Germinal center (tissue), 1 donor: ENCODE measurements around the gene PALD1.

Experiments
- DNase-seq: peaks from one replicate; pipeline ENCODE4 v3.0.0; 2012; ENCODE audit warnings: mixed read lengths, low spot score

The PALD1 gene

GRCh38 chr10:70504521-70505358 lies 26.2 kb downstream of the PALD1 start:
- no peak for DNase-seq

GRCh38 chr10:70505908-70506307 lies 27.3 kb downstream of the PALD1 start:
- no peak for DNase-seq

DNA sequence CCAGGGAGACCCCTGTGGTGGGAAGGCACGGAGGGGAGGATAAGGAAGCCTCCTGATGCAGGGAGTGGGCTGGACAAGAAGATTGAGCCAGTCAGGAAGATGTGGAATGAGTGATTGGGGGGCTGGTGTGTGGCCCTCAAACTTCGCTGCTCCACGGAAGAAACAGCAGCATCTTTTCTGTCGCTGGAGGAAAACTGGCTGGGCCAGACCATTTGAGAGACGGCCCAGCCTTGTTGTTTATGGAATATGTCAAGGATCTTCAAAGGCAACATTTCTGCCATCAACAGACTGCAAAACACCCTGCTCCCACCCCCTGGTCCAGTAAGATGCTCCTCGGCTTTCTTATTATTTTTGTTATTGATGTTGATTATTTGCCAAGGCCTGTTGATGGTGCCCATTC lies 29.4 kb downstream of the PALD1 start:
- DNase-seq = no peak

DNA sequence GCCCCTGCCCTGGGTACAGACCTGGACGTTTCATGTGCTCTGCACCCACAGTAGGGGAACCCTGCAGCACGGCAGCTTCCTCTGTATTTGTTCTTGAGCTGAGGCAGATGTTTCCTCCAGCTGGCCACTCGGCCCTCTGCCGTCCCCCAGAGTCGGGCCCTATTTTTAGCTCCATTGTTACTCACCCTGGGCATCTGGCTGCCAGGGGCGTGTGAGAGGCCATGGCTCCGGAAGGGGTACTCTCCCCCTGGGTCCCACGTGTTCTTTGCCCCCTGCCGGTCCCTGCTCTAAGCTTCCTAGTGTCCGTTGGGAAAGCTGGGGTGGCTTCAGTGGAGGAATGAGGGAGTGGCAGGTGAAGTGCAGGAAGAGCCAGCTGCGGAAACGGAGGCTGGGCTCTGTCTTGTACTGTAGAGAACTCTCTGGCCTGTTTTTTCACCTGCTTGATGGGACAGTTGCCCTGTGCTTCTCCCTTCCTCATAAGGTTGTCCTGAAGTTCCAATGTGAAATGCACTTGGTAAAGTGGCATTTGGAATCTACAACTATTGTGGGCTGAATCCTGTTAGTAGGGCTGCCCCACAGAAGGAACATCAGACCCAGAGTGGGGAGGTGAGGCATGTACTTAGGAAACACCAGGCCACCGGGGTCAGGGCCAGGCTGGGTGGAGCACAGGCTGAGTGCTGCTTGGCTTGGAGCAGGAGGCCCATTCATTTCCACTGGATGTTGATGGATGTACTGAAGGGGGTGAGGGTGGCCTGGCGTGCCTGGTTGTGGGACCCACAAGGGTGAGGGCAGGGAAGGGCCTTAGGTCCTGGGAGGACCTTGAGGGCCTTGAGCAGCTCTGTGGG lies 30.6 kb downstream of the PALD1 start:
- no peak for DNase-seq

DNA sequence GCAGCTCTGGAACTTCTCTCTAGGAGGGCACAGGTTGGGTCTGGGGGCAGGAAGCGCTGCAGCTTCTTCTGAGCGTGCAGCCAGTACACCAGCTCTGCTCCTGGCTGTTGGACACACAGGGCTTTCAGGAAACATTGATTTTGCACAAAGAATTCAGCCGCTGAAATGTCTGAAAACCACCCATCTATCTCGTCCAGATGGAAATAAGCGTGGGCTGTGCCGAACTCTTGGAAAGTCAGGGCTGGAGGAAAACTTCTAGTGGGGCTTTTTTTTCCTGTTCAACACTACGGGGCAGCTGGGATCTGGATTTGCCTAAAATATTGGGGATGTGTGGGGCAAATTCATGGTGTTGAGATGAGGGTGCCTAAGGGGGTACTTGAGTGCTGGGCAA lies 31.2 kb downstream of the PALD1 start:
- DNase-seq = no peak

DNA sequence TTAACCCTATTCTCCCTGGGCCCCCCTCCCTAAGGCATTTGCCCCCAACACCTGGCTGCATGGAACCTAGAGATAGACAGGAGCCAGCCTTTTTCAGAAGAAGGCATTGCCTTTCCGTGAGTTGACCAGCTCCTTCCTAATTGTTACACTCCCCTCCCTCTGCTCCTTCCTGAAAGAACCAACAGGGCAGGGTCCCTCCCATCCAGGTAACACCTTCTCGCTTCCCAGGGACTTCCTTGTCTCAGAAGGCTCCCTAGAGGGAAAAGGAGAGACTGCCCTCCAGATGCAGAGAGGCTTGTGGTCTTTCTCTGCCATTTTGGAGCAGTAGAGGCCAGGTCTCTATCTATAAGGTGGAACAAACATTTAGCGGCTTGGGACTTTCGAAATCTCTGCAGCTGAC lies 31.9 kb downstream of the PALD1 start:
- no peak for DNase-seq

DNA sequence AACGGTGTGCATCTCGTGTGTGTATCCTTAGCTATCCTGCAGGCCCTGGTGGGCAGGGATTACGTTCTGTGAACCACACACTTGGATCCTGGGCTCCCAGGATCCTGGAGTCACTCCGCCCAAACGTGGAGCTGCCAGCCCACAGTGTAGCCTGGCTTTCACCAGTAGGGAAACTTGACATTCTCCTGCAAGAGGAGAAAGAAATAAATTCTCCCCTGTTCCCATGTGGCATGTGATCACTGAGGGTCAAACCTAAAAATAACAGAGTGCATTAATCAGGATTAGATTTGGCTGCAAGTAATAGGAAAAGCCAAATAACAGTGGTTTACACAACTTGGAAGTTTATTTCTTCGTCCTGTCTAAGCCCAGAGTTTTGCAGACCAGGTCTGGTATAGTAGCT lies 32.3 kb downstream of the PALD1 start:
- no peak for DNase-seq

DNA sequence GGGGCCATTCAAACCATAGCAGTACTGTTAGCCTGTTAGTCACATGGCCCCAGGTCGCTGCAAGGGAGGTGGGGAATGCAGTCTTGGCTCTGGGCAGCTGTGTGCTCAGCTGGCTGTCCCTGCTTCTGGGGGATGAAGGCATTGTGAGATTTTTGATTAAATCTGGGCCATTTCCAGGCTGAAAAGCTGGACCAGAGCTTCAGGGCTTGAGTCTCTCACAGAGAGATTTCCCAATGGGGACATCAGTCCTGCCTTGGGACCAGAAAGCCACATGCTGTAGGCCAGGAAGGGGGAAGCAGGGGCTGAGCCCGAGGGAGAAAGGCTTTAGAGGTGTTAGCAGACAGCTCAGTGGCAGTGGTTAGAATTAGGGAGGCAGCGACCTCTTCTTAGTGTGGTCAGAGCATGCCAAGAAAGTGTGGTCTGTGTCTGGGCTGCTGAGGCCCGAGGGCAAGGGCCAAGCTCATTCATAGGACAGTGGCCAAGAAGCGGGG lies 33.6 kb downstream of the PALD1 start:
- no peak for DNase-seq

- peak; percentile 85 for DNase-seq
Measured at GRCh38 chr10:70513848-70514309, 35.3 kb downstream of the PALD1 start.

DNA sequence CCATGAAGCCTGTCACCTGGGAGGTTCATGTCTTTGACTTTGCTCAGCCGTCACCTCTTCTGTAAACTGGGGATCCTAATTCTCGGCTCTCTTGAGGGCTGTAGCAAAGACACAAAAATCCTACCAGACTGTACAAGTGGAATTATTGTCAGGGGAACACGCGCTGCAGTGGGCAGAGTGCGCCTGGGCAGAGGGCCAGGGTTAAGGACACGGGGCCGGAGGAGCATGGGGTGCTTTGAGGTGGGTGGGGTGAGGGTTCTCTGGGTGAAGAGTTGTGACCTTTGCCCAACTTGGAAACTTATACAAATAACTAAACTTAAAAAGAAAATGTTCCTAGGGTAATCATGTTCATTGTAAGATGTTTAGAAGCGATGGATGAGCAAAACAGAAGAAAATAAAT lies 36.0 kb downstream of the PALD1 start:
- DNase-seq = no peak

DNA sequence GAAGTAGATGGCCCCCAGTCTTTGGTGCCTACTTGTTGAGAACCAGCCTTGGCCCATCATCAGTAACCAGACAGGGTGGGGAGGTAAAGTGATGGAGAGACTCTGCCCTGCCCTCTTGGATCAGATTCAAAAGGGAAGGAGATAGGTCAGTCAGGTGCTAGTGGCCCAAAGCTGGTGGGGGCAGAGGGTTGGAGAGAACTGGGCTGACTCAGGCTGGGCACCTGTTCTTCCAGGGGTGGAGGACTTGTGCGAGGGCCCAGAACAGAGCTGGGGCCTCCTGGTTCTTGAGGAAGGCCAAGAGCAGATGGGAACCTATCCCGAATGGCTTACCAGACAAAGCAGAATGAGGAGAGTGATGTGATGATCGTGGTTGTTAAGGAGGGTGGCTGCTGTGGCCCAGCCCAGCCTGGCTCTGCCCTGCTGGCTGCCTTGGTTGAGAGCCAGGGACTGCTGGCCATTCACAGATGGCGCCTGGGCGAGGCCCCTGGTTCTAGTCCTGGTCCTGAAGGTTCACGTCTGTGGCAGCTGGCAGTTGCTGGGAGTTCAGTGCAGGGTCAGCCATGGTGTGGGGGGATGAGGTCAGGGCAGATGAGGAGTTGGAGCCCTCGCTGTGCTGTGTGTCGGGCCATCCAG lies 36.6 kb downstream of the PALD1 start:
- DNase-seq = no peak

GRCh38 chr10:70518695-70519094 lies 40.1 kb downstream of the PALD1 start:
- no peak for DNase-seq

DNA sequence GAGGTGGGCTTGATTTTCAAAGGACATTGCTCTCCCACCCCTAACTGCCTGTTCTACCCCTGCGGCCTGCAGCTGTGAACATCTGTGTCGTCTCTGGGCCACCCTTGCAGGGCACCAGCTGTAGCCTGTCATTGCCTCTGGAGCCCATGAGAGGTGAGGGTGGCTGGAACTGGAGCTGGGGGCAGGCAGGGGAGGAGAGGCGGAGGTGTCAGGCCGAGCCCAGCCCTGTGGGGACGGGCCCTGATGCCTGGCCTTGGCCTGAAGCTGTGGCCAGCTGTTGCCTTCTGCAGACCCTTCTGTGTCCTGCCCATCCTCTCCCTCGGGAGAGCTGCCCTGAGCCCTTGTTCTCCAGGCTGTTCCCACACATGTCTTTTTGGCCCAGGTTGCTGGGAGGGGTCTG lies 44.5 kb downstream of the PALD1 start:
- DNase-seq = no peak

GRCh38 chr10:70523549-70523948 lies 45.0 kb downstream of the PALD1 start:
- DNase-seq = no peak

GRCh38 chr10:70528314-70528713 lies 49.7 kb downstream of the PALD1 start:
- no peak for DNase-seq

GRCh38 chr10:70528741-70529362 lies 50.3 kb downstream of the PALD1 start:
- DNase-seq = no peak

DNA sequence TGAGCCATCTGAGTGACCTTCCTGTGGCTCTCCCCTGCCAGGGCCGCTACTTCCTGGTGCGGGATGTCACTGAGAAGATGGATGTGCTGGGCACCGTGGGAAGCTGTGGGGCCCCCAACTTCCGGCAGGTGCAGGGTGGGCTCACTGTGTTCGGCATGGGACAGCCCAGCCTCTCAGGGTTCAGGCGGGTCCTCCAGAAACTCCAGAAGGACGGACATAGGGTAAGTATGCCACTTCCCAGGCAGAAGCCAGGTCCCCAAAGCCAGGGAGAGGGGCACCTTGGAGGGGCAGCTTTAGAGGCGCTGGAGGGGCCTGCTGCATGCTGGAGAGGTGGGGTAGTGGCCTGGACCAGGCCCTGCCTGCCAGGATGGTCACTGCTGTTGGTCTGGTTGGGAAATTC lies 51.3 kb downstream of the PALD1 start:
- DNase-seq = no peak

GRCh38 chr10:70530315-70530714 lies 51.7 kb downstream of the PALD1 start:
- no peak for DNase-seq

- DNase-seq = no peak
Measured at GRCh38 chr10:70532554-70533188, 54.1 kb downstream of the PALD1 start.

DNA sequence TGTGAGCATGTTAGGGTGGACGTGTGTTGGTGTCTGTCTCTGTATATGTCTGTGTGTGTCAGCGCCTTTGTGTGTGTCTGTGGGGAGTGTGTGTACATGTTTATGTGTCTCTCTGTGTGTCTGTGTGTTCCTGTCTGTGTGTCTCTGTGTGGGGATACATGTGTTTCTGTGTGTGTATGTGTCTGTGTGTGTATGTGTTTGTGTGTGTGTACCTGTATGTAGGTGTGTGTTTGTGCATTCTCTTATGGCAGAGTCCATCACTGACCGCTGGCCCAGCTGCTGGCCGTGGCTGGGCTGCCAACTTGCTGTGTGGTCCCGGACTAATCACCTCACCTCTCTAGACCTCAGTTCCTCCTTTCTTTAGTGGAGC lies 54.6 kb downstream of the PALD1 start:
- no peak for DNase-seq

DNA sequence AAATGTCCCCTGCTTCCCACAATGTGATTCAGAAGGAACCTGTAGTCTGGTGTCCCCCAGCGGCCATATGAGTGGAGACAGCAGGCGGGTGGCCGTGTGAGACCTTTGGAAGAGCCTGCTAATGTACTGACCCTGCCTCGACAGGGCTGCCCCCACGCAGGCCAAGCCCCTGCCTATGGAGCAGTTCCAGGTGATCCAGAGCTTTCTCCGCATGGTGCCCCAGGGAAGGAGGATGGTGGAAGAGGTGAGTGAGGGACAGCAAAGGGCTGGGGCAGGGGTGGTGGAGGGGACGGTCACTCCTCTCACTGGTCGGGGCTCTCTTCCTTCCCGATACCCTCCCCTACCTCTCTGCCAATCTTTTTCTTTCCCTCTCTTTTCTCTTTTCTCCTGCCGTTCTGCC lies 55.7 kb downstream of the PALD1 start:
- no peak for DNase-seq

- no peak for DNase-seq
Measured at GRCh38 chr10:70535001-70535400, 56.4 kb downstream of the PALD1 start.
